ENCODE data around the gene CRLF2. TPM values are rescaled to one million over a fixed set of nuclear protein-coding genes. Genes with fewer than 3 reads are reported as not detected.
"Not testable (repeated sequence)": the region's sequence is repeated elsewhere in the genome, so short reads cannot be mapped to it uniquely, and the experiment has no call there.

The CRLF2 gene
- total RNA-seq, 2 experiments from 2014 or later = 0.43 to 0.51 TPM

GRCh38 chrX:1248331-1249061 is 36.0 kb upstream of the CRLF2 start:
- intact Hi-C loops (cut with micrococcal nuclease) = no loop called here
- no peaks in the 10 kb centered on the region for H3K36me3 Mint-ChIP-seq (ENCODE audit: low read depth)
- H3K27me3 Mint-ChIP-seq = no peaks in the 10 kb centered on the region
- DNase-seq (peak; percentile 58), ATAC-seq (peak; percentile 56)
- peaks cover 23% of the 10 kb centered on the region for H3K4me1 Mint-ChIP-seq (ENCODE audit: low read depth)
- no peak overlapping the region for H3K27ac Mint-ChIP-seq
- POLR2A ChIA-PET = no interaction called here
- H3K4me3 Mint-ChIP-seq = no peak overlapping the region
- TF ChIP-seq, protein P1, sequence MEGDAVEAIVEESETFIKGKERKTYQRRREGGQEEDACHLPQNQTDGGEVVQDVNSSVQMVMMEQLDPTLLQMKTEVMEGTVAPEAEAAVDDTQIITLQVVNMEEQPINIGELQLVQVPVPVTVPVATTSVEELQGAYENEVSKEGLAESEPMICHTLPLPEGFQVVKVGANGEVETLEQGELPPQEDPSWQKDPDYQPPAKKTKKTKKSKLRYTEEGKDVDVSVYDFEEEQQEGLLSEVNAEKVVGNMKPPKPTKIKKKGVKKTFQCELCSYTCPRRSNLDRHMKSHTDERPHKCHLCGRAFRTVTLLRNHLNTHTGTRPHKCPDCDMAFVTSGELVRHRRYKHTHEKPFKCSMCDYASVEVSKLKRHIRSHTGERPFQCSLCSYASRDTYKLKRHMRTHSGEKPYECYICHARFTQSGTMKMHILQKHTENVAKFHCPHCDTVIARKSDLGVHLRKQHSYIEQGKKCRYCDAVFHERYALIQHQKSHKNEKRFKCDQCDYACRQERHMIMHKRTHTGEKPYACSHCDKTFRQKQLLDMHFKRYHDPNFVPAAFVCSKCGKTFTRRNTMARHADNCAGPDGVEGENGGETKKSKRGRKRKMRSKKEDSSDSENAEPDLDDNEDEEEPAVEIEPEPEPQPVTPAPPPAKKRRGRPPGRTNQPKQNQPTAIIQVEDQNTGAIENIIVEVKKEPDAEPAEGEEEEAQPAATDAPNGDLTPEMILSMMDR (IDR thresholded peaks at IDR 0.05) = no peak
- CTCF ChIA-PET = no interaction called here
- peaks cover under 1% of the 10 kb centered on the region for H3K9me3 Mint-ChIP-seq

DNA sequence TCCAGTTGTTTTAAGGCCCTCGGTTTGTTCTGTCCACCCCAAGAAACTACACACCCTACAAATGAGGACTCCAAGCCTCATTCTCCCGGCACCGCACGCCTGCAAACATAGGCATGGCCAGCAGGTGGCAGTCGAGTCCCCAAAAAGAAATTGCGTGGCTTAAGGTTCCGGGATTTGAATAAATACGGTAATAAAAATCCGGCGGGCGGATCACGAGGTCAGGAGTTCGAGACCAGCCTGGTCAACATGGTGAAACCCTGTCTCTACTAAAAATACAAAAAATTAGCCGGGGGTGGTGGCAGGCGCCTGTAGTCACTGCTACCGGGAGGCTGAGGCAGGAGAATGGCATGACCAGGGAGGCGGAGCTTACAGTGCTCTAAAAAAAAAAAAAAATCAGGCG is 34.4 kb upstream of the CRLF2 start:
- ChIA-PET CTCF (no interaction called here), POLR2A (no interaction called here)
- peak; percentile 61 for ATAC-seq
- Mint-ChIP-seq H3K27me3 (no peaks in the 10 kb centered on the region), H3K4me1 (ENCODE audit: low read depth) (peaks cover 27% of the 10 kb centered on the region), H3K27ac (no peak overlapping the region), H3K36me3 (ENCODE audit: low read depth) (no peaks in the 10 kb centered on the region), H3K4me3 (no peak overlapping the region), H3K9me3 (no peaks in the 10 kb centered on the region)
- peak; percentile 90 for DNase-seq
- intact Hi-C loops (cut with micrococcal nuclease) = no loop called here
- TF ChIP-seq, protein P1 (IDR thresholded peaks at IDR 0.05) = peak; percentile 80

- intact Hi-C loops (cut with micrococcal nuclease) = no loop called here
- Mint-ChIP-seq H3K4me1 (ENCODE audit: low read depth) (peaks cover 19% of the 10 kb centered on the region), H3K9me3 (no peaks in the 10 kb centered on the region), H3K27me3 (no peaks in the 10 kb centered on the region), H3K4me3 (no peak overlapping the region), H3K36me3 (ENCODE audit: low read depth) (no peaks in the 10 kb centered on the region), H3K27ac (no peak overlapping the region)
- TF ChIP-seq, protein P1 (IDR thresholded peaks at IDR 0.05) = no peak
- no peak for ATAC-seq
- DNase-seq = peak; percentile 34
- CTCF ChIA-PET = no interaction called here
- POLR2A ChIA-PET = no interaction called here
Measured at GRCh38 chrX:1244164-1245076, 32.0 kb upstream of the CRLF2 start.

DNA sequence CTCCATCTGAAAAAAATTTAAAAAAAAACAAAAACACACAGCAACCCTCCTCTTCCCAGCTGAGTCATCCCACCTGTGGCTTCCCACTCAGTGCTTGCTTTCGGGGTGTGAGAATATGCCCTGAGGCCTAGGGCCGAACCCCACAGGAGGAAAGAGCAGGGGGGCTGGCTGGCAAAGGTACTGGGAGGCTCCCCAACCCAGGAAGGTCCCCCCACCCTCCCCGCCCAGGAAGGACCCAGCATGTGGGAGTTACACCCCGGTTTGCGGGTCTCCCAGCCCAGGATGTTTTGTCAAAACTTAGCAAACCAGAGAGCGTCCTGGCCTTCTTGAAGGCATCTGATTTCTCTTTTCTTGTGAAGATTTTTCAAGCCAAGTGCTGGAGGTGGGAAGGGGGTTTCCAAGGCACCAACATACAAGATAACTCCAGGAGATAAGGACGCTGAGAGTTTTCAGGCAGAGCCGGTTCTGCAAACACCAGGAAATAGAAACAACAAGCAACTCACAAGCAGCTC is 30.5 kb upstream of the CRLF2 start:
- Mint-ChIP-seq H3K27me3 (no peaks in the 10 kb centered on the region), H3K36me3 (ENCODE audit: low read depth) (no peaks in the 10 kb centered on the region), H3K9me3 (no peaks in the 10 kb centered on the region), H3K4me3 (no peak overlapping the region), H3K4me1 (ENCODE audit: low read depth) (peaks cover 13% of the 10 kb centered on the region), H3K27ac (no peak overlapping the region)
- intact Hi-C loops (cut with micrococcal nuclease) = no loop called here
- DNase-seq (peak; percentile 52), ATAC-seq (peak; percentile 61)
- TF ChIP-seq, protein P1 (IDR thresholded peaks at IDR 0.05) = no peak
- CTCF ChIA-PET = no interaction called here
- POLR2A ChIA-PET = no interaction called here

DNA sequence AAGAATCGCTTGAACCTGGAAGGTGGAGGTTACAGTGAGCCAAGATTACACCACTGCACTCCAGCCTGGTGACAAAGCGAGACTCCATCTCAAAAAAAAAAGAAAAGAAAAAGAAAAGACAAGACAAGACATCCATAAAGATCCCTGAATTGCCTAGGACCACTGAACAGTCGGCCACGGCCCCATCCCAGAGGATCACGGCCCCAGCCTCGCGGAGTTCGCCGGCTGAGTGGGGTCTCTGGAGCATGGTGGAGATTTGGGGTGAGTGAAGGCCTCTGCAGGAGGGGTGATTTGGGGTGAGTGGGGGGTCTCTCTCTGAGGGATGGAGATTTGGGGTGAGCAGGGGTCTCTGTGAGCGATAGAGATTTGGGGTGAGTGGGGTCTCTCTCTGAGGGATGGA is 28.1 kb upstream of the CRLF2 start:
- ATAC-seq; intact Hi-C loops (cut with micrococcal nuclease); H3K27me3 Mint-ChIP-seq; H3K4me1 Mint-ChIP-seq (ENCODE audit: low read depth); H3K36me3 Mint-ChIP-seq (ENCODE audit: low read depth); H3K9me3 Mint-ChIP-seq; POLR2A ChIA-PET; CTCF ChIA-PET; H3K4me3 Mint-ChIP-seq; DNase-seq; H3K27ac Mint-ChIP-seq: not testable (repeated sequence)

Measured in activated CD8-positive, alpha-beta T cell treated with anti-CD3 and anti-CD28 coated beads for 36 hours (primary cell).